Hepatocyte (in vitro differentiated cells): ENCODE measurements around the gene PRDM5.

Experiments
- CTCF ChIP-seq: fragments of 200-600 bp; sonication (generic); IDR thresholded peaks from 2 replicates; pipeline ENCODE4 v1.5.1; 2016; ENCODE audit warnings: antibody characterized with exemption, mild to moderate bottlenecking; ENCODE audit not compliant: poor library complexity
- EZH2 ChIP-seq: fragments of 200-600 bp; sonication (generic); IDR thresholded peaks from 2 replicates; pipeline ENCODE4 v1.6.1; 2016; ENCODE audit warnings: antibody characterized with exemption, mild to moderate bottlenecking, borderline replicate concordance
- EZH2phosphoT487 ChIP-seq: fragments of 200-600 bp; sonication (generic); IDR thresholded peaks from one replicate; pipeline ENCODE4 v1.6.1; 2018; ENCODE audit warnings: antibody characterized with exemption, mild to moderate bottlenecking, low read depth, moderate library complexity; ENCODE audit not compliant: unreplicated experiment, severe bottlenecking

- no peak for TF ChIP-seq CTCF
- TF ChIP-seq EZH2phosphoT487, result no peak
- no peak for TF ChIP-seq EZH2
Observed at GRCh38 chr4:120816296-120816965, 106.1 kb downstream of the PRDM5 start.
